ENCODE results near the gene SCN9A. TPM values are rescaled to one million over a fixed set of nuclear protein-coding genes. Genes with fewer than 3 reads are reported as not detected.
A peak's percentile ranks its signal among the peaks of the same experiment; 100 is the strongest.

SCN9A gene
- total and polyA plus RNA-seq, 8 donors = 11.8 to 18.4 (median 13.0) TPM

GRCh38 chr2:166234112-166234846 is 141.5 kb downstream of the SCN9A start:
- H3K36me3 ChIP-seq = no peaks in the 10 kb centered on the region
- H3K9me3 ChIP-seq = no peaks in the 10 kb centered on the region
- H3K4me3 ChIP-seq = no peak overlapping the region
- intact Hi-C loops (cut with DNase I) = no loop called here
- DNase-seq (no peak), ATAC-seq (no peak)
- no peaks in the 10 kb centered on the region for H3K4me1 ChIP-seq
- TF ChIP-seq, protein P1, sequence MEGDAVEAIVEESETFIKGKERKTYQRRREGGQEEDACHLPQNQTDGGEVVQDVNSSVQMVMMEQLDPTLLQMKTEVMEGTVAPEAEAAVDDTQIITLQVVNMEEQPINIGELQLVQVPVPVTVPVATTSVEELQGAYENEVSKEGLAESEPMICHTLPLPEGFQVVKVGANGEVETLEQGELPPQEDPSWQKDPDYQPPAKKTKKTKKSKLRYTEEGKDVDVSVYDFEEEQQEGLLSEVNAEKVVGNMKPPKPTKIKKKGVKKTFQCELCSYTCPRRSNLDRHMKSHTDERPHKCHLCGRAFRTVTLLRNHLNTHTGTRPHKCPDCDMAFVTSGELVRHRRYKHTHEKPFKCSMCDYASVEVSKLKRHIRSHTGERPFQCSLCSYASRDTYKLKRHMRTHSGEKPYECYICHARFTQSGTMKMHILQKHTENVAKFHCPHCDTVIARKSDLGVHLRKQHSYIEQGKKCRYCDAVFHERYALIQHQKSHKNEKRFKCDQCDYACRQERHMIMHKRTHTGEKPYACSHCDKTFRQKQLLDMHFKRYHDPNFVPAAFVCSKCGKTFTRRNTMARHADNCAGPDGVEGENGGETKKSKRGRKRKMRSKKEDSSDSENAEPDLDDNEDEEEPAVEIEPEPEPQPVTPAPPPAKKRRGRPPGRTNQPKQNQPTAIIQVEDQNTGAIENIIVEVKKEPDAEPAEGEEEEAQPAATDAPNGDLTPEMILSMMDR (IDR thresholded peaks at IDR 0.05) = no peak
- H3K27ac ChIP-seq = no peak overlapping the region
- H3K27me3 ChIP-seq = no peaks in the 10 kb centered on the region

DNA sequence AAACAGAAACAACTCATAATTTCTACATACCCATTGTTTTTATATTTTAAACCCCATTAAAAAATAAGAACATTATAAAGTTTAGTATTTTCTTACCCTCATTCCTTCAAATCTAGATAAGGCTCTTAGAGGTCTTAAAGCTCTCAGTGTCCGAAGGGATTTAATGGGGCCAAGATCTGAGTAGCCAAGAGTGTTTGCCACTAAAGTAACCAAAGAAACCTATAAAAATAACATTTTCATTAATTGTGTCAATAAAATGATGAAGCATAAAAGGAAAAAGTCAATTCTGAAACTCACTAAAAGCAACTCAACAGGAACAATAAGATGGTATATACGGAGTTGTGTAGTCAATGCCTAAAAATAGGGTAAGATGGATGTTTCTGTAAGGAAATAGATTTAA is 142.5 kb downstream of the SCN9A start:
- no peaks in the 10 kb centered on the region for H3K36me3 ChIP-seq
- intact Hi-C loops (cut with DNase I) = no loop called here
- TF ChIP-seq, protein P1 (IDR thresholded peaks at IDR 0.05) = no peak
- H3K27ac ChIP-seq = no peak overlapping the region
- DNase-seq (no peak), ATAC-seq (no peak)
- H3K27me3 ChIP-seq = no peaks in the 10 kb centered on the region
- no peaks in the 10 kb centered on the region for H3K9me3 ChIP-seq
- no peaks in the 10 kb centered on the region for H3K4me1 ChIP-seq
- no peak overlapping the region for H3K4me3 ChIP-seq

DNA sequence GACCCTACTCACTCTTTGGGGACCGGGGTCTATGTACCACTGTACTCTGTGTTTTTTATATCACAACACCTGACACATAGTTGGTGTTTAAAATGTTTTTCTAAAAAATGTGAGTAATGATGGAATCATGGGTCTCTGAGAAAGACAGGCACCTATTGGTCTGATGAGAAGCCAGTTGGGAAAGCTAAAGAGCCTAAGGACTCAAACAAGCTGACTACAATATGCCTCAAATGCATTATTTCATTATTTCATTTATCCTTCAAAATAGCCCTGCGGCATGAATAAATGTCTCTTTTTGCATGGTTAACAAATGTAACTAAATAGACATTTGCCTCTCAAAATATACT is 145.0 kb downstream of the SCN9A start:
- Histone ChIP-seq H3K36me3 (no peaks in the 10 kb centered on the region), H3K4me1 (no peaks in the 10 kb centered on the region), H3K27me3 (no peaks in the 10 kb centered on the region), H3K4me3 (no peak overlapping the region), H3K9me3 (no peaks in the 10 kb centered on the region), H3K27ac (peak overlapping the region in 1 of 2 donors; percentile 21)
- intact Hi-C loops (cut with DNase I) = no loop called here
- TF ChIP-seq, protein P1 (IDR thresholded peaks at IDR 0.05) = no peak
- DNase-seq = no peak
- no peak for ATAC-seq

DNA sequence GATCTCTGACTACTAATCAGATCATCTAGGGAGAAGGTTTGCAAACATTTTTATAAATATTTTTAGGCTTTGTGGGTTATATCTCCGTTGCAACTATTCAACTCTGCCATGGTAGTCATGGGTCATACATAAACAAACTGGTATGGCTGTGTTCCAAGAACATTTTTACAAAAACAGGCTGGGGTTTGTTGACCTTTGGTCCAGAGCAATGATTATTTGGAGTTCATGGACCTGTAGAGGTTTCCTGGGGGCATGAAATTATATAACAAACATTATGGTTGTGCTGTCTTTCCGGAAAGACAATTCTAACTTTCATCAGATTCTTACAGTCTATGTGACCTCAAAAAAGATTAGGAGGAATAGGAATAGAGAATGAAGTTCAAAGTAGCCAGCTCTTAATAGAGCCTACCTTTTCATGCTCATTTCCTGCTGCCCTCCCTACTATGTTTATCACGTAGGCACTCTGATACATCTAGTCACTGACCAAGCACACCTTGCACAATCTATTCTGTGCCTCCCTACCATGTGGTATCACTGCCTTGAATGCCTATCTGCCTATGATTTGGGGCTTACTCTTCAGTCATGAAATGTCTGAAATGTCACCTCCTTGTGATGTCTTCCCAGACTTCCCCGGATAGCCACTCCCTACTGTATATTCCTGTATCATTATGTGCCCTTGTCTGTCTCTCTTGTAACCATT is 145.6 kb downstream of the SCN9A start:
- intact Hi-C loops (cut with DNase I) = no loop called here
- no peaks in the 10 kb centered on the region for H3K4me1 ChIP-seq
- DNase-seq (peak in 1 of 4 donors; percentile 0), ATAC-seq (peak; percentile 72)
- H3K9me3 ChIP-seq = no peaks in the 10 kb centered on the region
- no peaks in the 10 kb centered on the region for H3K36me3 ChIP-seq
- H3K4me3 ChIP-seq = no peak overlapping the region
- peak overlapping the region; percentile 13 to 21 for H3K27ac ChIP-seq
- no peaks in the 10 kb centered on the region for H3K27me3 ChIP-seq
- TF ChIP-seq, protein P1 (IDR thresholded peaks at IDR 0.05) = no peak

GRCh38 chr2:166229678-166230023 is 146.1 kb downstream of the SCN9A start:
- no peaks in the 10 kb centered on the region for H3K27me3 ChIP-seq
- H3K4me3 ChIP-seq = no peak overlapping the region
- DNase-seq = peak in 2 of 4 donors; percentile 4 to 40
- TF ChIP-seq, protein P1 (IDR thresholded peaks at IDR 0.05) = no peak
- H3K4me1 ChIP-seq = no peaks in the 10 kb centered on the region
- peak overlapping the region in 1 of 2 donors; percentile 13 for H3K27ac ChIP-seq
- no peaks in the 10 kb centered on the region for H3K36me3 ChIP-seq
- peak; percentile 85 for ATAC-seq
- intact Hi-C loops (cut with DNase I) = no loop called here
- no peaks in the 10 kb centered on the region for H3K9me3 ChIP-seq
